GM12874 (cell line): Measurements from ENCODE around the gene UPF1.

Experiments
- CTCF ChIP-seq: IDR thresholded peaks from 2 replicates; pipeline ENCODE4 v1.5.1; 2011; ENCODE audit warnings: low read depth, mild to moderate bottlenecking, control low read depth, low read length, moderate library complexity; ENCODE audit not compliant: insufficient read depth

UPF1 gene

GRCh38 chr19:18869023-18869618 lies 37.4 kb downstream of the UPF1 start:
- TF ChIP-seq CTCF, result no peak

- no peak for TF ChIP-seq CTCF
These were observed 38.2 kb downstream of the UPF1 start for GRCh38 chr19:18869781-18870530.

GRCh38 chr19:18870531-18871172 lies 38.9 kb downstream of the UPF1 start:
- no peak for TF ChIP-seq CTCF

- no peak for TF ChIP-seq CTCF
These were observed 39.8 kb downstream of the UPF1 start for GRCh38 chr19:18871543-18871942.

GRCh38 chr19:18875726-18876125 lies 44.0 kb downstream of the UPF1 start:
- no peak for TF ChIP-seq CTCF

- no peak for TF ChIP-seq CTCF
These were observed 45.1 kb downstream of the UPF1 start for GRCh38 chr19:18876865-18877264.

GRCh38 chr19:18878058-18878797 lies 46.5 kb downstream of the UPF1 start:
- no peak for TF ChIP-seq CTCF
